HS-5 (cell line): ENCODE data around the gene SMIM34.

Experiments
- DNase-seq: peaks from one replicate; pipeline ENCODE4 v3.0.0-alpha.2; 2012; ENCODE audit warnings: low read depth

Gene SMIM34

GRCh38 chr21:34372321-34372720 is 51.4 kb downstream of the SMIM34 start:
- no peak for DNase-seq

- no peak for DNase-seq
Measured at GRCh38 chr21:34369741-34370140, 54.0 kb downstream of the SMIM34 start.
